NCI-H146 treated with DMSO at 0.1 percent for 48 hours (cell line): Measurements from ENCODE around the gene NSUN7.

Experiments used
- DNase-seq: peaks from one replicate; lab custom pipeline; 2025; ENCODE audit not compliant: unreplicated experiment; lab: John Stamatoyannopoulos, UW

NSUN7 gene

GRCh38 chr4:40736910-40737309 lies 12.8 kb upstream of the NSUN7 start:
- DNase-seq: peak; percentile 22

GRCh38 chr4:40737879-40738278 lies 11.9 kb upstream of the NSUN7 start:
- DNase-seq: no peak

GRCh38 chr4:40739347-40739746 lies 10.4 kb upstream of the NSUN7 start:
- no peak for DNase-seq

- no peak for DNase-seq
These were observed 5.5 kb upstream of the NSUN7 start for GRCh38 chr4:40744218-40744617.

GRCh38 chr4:40745285-40745984 lies 4.3 kb upstream of the NSUN7 start:
- DNase-seq: no peak

GRCh38 chr4:40747207-40747835 lies 2.4 kb upstream of the NSUN7 start:
- peak; percentile 27 for DNase-seq

- DNase-seq: peak; percentile 5
These were observed 905 bp downstream of the NSUN7 start for GRCh38 chr4:40750461-40751258.

- no peak for DNase-seq
These were observed 5.9 kb downstream of the NSUN7 start for GRCh38 chr4:40755616-40756015.

GRCh38 chr4:40763228-40763716 lies 13.5 kb downstream of the NSUN7 start:
- DNase-seq: no peak

- DNase-seq: no peak
These were observed 19.5 kb downstream of the NSUN7 start for GRCh38 chr4:40769266-40769665.

- DNase-seq: no peak
These were observed 28.3 kb downstream of the NSUN7 start for GRCh38 chr4:40778090-40778489.

GRCh38 chr4:40782876-40783275 lies 33.1 kb downstream of the NSUN7 start:
- DNase-seq: no peak

- no peak for DNase-seq
These were observed 36.0 kb downstream of the NSUN7 start for GRCh38 chr4:40785727-40786126.

GRCh38 chr4:40788331-40788730 lies 38.6 kb downstream of the NSUN7 start:
- no peak for DNase-seq

- DNase-seq: no peak
These were observed 39.3 kb downstream of the NSUN7 start for GRCh38 chr4:40789031-40789430.

GRCh38 chr4:40789771-40790170 lies 40.0 kb downstream of the NSUN7 start:
- no peak for DNase-seq

GRCh38 chr4:40800064-40800463 lies 50.3 kb downstream of the NSUN7 start:
- no peak for DNase-seq

- no peak for DNase-seq
These were observed 54.8 kb downstream of the NSUN7 start for GRCh38 chr4:40804598-40804997.

- DNase-seq: no peak
These were observed 59.2 kb downstream of the NSUN7 start for GRCh38 chr4:40808926-40809457.

- no peak for DNase-seq
These were observed 62.2 kb downstream of the NSUN7 start for GRCh38 chr4:40811956-40812355.

- DNase-seq: no peak
These were observed 62.6 kb downstream of the NSUN7 start for GRCh38 chr4:40812386-40812785.

GRCh38 chr4:40812856-40813255 lies 63.1 kb downstream of the NSUN7 start:
- no peak for DNase-seq
